IMR-90 (cell line): ENCODE data around the gene C11orf86. TPM values are rescaled to one million over a fixed set of nuclear protein-coding genes. Genes with fewer than 3 reads are reported as not detected.
A peak's percentile ranks its signal among the peaks of the same experiment; 100 is the strongest.

Experiments
- ATAC-seq: fragments of 200-7000 bp; cut with Tn5 transposase; 2 replicates; pipeline ENCODE4 v1.9.1; 2020; ENCODE audit warnings: low read depth, mild to moderate bottlenecking, moderate library complexity
- BruUV-seq: library from RNA; stranded (reverse); fragments of 400-500 nt; replicated peaks from 2 replicates; lab custom pipeline; 2021; lab: Mats Ljungman, UMichigan
- CTCF ChIA-PET: fragments of 300-600 bp; formaldehyde crosslinking; extraction: SDS; loops from one replicate; lab custom pipeline; 2021; ENCODE audit warnings: antibody characterized with exemption; lab: Yijun Ruan, JAX
- POLR2A ChIA-PET: fragments of 300-600 bp; sonication (Branson Sonifier 250); formaldehyde crosslinking; loops from one replicate; lab custom pipeline; 2022; ENCODE audit warnings: antibody characterized with exemption; ENCODE audit not compliant: unreplicated experiment; lab: Charles Lee
- DNase-seq: peaks from one replicate; pipeline ENCODE4 v3.0.0; 2013
- H2AFZ ChIP-seq: replicated peaks from 2 replicates; pipeline ENCODE3; 2013; ENCODE audit warnings: low read length, mild to moderate bottlenecking; ENCODE audit not compliant: poor library complexity
- H2AK5ac ChIP-seq: 2 replicates; pipeline ENCODE4 v1.6.1; 2013; ENCODE audit warnings: low read depth, low read length, inconsistent platforms
- H2AK9ac ChIP-seq: replicated peaks from 2 replicates; pipeline ENCODE3; 2013; ENCODE audit warnings: mild to moderate bottlenecking, low read depth, low read length, moderate library complexity; ENCODE audit not compliant: poor library complexity
- H2BK120ac ChIP-seq: 2 replicates; pipeline ENCODE4 v1.6.1; 2013; ENCODE audit warnings: low read depth, low read length, inconsistent platforms
- H2BK15ac ChIP-seq: 3 replicates; pipeline ENCODE4 v1.6.1; 2013; ENCODE audit warnings: low read depth, low read length, inconsistent platforms
- H2BK20ac ChIP-seq: 2 replicates; pipeline ENCODE4 v1.6.1; 2013; ENCODE audit warnings: low read depth, mild to moderate bottlenecking, inconsistent platforms, low read length, moderate library complexity
- H2BK5ac ChIP-seq: 2 replicates; pipeline ENCODE4 v1.6.1; 2013; ENCODE audit warnings: mild to moderate bottlenecking, low read depth, low read length, inconsistent platforms; ENCODE audit not compliant: poor library complexity, severe bottlenecking
- H3K14ac ChIP-seq: replicated peaks from 2 replicates; pipeline ENCODE4 v1.6.1; 2013; ENCODE audit warnings: low read depth, low read length, inconsistent platforms
- H3K18ac ChIP-seq: 2 replicates; pipeline ENCODE4 v1.6.1; 2013; ENCODE audit warnings: low read depth, low read length, control low read depth
- H3K23ac ChIP-seq: 2 replicates; pipeline ENCODE4 v1.6.1; 2013; ENCODE audit warnings: low read depth, low read length, inconsistent platforms
- H3K27ac ChIP-seq: 2 replicates; pipeline ENCODE4 v1.5.1; 2013; ENCODE audit warnings: mild to moderate bottlenecking, control low read depth, low read length; ENCODE audit not compliant: insufficient read depth
- H3K27me3 ChIP-seq: 2 replicates; pipeline ENCODE4 v1.6.1; 2013; ENCODE audit warnings: low read length; ENCODE audit not compliant: control insufficient read depth, insufficient read depth
- H3K36me3 ChIP-seq: 2 replicates; pipeline ENCODE4 v1.6.1; 2013; ENCODE audit warnings: low read length, mixed read lengths; ENCODE audit not compliant: control insufficient read depth, insufficient read depth
- H3K4ac ChIP-seq: 2 replicates; pipeline ENCODE4 v1.6.1; 2013; ENCODE audit warnings: low read depth, low read length, inconsistent platforms
- H3K4me1 ChIP-seq: 2 replicates; pipeline ENCODE4 v1.6.1; 2013; ENCODE audit warnings: low read length, mixed read lengths; ENCODE audit not compliant: control insufficient read depth, insufficient read depth
- H3K4me2 ChIP-seq: 2 replicates; pipeline ENCODE4 v1.6.1; 2013; ENCODE audit warnings: low read depth, mild to moderate bottlenecking, control low read depth, low read length, moderate library complexity
- H3K4me3 ChIP-seq: 2 replicates; pipeline ENCODE4 v1.5.1; 2013; ENCODE audit warnings: low read depth, mild to moderate bottlenecking, control low read depth, low read length, moderate library complexity; ENCODE audit not compliant: insufficient read depth
- H3K56ac ChIP-seq: 2 replicates; pipeline ENCODE4 v1.6.1; 2013; ENCODE audit warnings: low read length, inconsistent platforms; ENCODE audit not compliant: insufficient read depth; ENCODE audit errors: extremely low read depth
- H3K79me1 ChIP-seq, 2 experiments: 2 replicates each; pipeline ENCODE4 v1.6.1; 2013; ENCODE audit warnings: low read length in 2 of 2, inconsistent platforms in 1 of 2, low read depth in 1 of 2
- H3K9ac ChIP-seq: 2 replicates; pipeline ENCODE4 v1.6.1; 2013; ENCODE audit warnings: low read depth, low read length, control low read depth
- H3K9me1 ChIP-seq: 2 replicates; pipeline ENCODE4 v1.6.1; 2013; ENCODE audit warnings: low read length, inconsistent platforms; ENCODE audit not compliant: insufficient read depth
- H3K9me3 ChIP-seq: 2 replicates; pipeline ENCODE4 v1.6.1; 2013; ENCODE audit warnings: low read length; ENCODE audit not compliant: control insufficient read depth, insufficient read depth
- H4K20me1 ChIP-seq: 2 replicates; pipeline ENCODE4 v1.6.1; 2013; ENCODE audit warnings: low read length, inconsistent platforms; ENCODE audit not compliant: insufficient read depth
- H4K5ac ChIP-seq: 2 replicates; pipeline ENCODE4 v1.6.1; 2013; ENCODE audit warnings: mild to moderate bottlenecking, low read depth, low read length, control low read depth
- H4K8ac ChIP-seq, 2 experiments: 2 replicates each; pipeline ENCODE4 v1.6.1; 2013; ENCODE audit warnings: low read depth in 2 of 2, low read length in 2 of 2, control low read depth in 1 of 2, inconsistent platforms in 1 of 2
- H4K91ac ChIP-seq: 2 replicates; pipeline ENCODE4 v1.6.1; 2013; ENCODE audit warnings: low read depth, low read length, inconsistent platforms; ENCODE audit not compliant: insufficient read depth
- CHD1 ChIP-seq: IDR thresholded peaks from 2 replicates; pipeline ENCODE4 v1.6.1; 2012; ENCODE audit warnings: low read depth, low read length, improper control_type of control experiment
- POLR2A ChIP-seq: IDR thresholded peaks from 2 replicates; pipeline ENCODE4 v1.6.1; 2012; ENCODE audit warnings: mild to moderate bottlenecking, low read depth, low read length
- RAD21 ChIP-seq: IDR thresholded peaks from 2 replicates; pipeline ENCODE4 v1.6.1; 2012; ENCODE audit warnings: low read length, improper control_type of control experiment
- RFX5 ChIP-seq: IDR thresholded peaks from 2 replicates; pipeline ENCODE4 v1.8.0; 2012; ENCODE audit warnings: low read depth, mild to moderate bottlenecking, low read length, moderate library complexity
- WGBS, 2 experiments: methylation state at CpG; one replicate each; pipeline versions ENCODE4 v1.1.5 to v1.1.7; 2013; ENCODE audit warnings: missing lambda C conversion rate in 2 of 2; ENCODE audit not compliant: insufficient read length in 1 of 2; ENCODE audit errors: extremely low coverage in 2 of 2; 5-methylcytosine and 5-hydroxymethylcytosine counted together
- dilution Hi-C: fragments of 300-500 bp; cut with HindIII; formaldehyde crosslinking; loops from one replicate; pipeline ENCODE4 v1.14.3; 2018; ENCODE audit warnings: low sequenced_read_pairs; ENCODE audit not compliant: unreplicated experiment
- in situ Hi-C: fragments of 300-500 bp; cut with MboI; formaldehyde crosslinking; loops from 3 replicates; pipeline ENCODE4 v1.14.3; 2019; ENCODE audit warnings: low sequenced_read_pairs, inconsistent platforms, mixed read lengths
- intact Hi-C: fragments of 100-400 bp; cut with micrococcal nuclease; formaldehyde crosslinking; loops from 2 replicates; pipeline ENCODE4 v1.10.0; 2022
- polyA plus RNA-seq, 3 experiments: library from polyadenylated mRNA; depleted of rRNA; stranded (reverse); fragments of >200 nt; gene quantifications; 2 replicates each; pipeline ENCODE4 v1.2.3, GENCODE V29; 2012; ENCODE audit warnings: low replicate concordance in 1 of 3
- total RNA-seq: library from RNA; depleted of rRNA; stranded (reverse); fragments of >200 nt; gene quantifications from 2 replicates; pipeline ENCODE4 v1.2.3, GENCODE V29; 2012
- TF ChIP-seq, protein P1 (sequence below): conservative IDR thresholded peaks from 2 replicates; pipeline ENCODE4 v1.5.1; 2012; ENCODE audit warnings: mild to moderate bottlenecking, low read depth, low read length, improper control_type of control experiment
- TF ChIP-seq, protein P2 (sequence below): fragments of 150-350 bp; IDR thresholded peaks from 2 replicates; pipeline ENCODE4 v1.6.1; 2017; ENCODE audit warnings: mild to moderate bottlenecking, antibody characterized with exemption, low read length, low read depth

Gene C11orf86
- total and polyA plus RNA-seq, 2 of the 4 experiments (the other 2 are of a cell fraction): not detected

DNA sequence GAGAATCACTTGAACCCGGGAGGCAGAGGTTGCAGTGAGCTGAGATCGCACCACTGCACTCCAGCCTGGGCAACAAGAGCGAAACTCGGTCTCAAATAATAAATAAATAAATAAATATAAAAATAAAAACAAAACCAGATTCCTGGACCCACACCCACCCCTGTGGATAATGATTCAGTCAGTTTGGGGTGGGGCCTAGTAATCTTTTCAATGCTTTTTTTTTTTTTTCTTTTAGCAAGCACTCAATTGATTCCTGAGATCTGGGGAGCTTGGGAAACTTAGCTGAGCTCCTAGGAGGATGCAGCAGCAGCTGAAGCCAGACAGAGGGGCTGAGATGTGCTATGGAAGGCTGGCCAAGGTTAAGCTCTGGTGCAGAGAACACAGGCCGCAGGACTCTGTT lies 12.3 kb upstream of the C11orf86 start:
- no peaks in the 10 kb centered on the region for H4K20me1 ChIP-seq
- no CpG with 5 or more reads among the region's 5 CpGs for WGBS, 2 experiments
- H3K4me1 ChIP-seq: peaks cover 7% of the 10 kb centered on the region
- intact Hi-C loops (no loop called here), dilution Hi-C loops (no loop called here), in situ Hi-C loops (no loop called here)
- no peak overlapping the region for H4K5ac ChIP-seq
- no peak overlapping the region for H3K14ac ChIP-seq
- no peak overlapping the region for H3K4me3 ChIP-seq
- no peaks in the 10 kb centered on the region for H3K27me3 ChIP-seq
- ChIA-PET CTCF (no interaction called here), POLR2A (interaction anchor here (0.7 kb wide), 1 partner anchor 102 kb away, joined by 4 read pairs; no protein-coding TSS in a partner anchor)
- H2BK20ac ChIP-seq: no peak overlapping the region
- no peak overlapping the region for H4K91ac ChIP-seq
- no peak for ATAC-seq
- H3K18ac ChIP-seq: no peak overlapping the region
- H2BK120ac ChIP-seq: no peak overlapping the region
- DNase-seq: no peak
- no peak overlapping the region; the same call in 1 of the 2 replicates for H3K4ac ChIP-seq
- no TSS peak for BruUV-seq
- no peaks in the 10 kb centered on the region for H3K36me3 ChIP-seq
- no peak overlapping the region for H3K27ac ChIP-seq
- H3K9me3 ChIP-seq: no peaks in the 10 kb centered on the region
- H3K9me1 ChIP-seq: peaks cover 8% of the 10 kb centered on the region
- H2BK15ac ChIP-seq: 0 out of 3 replicates have a peak overlapping the region, but pooled peaks have one; percentile 13
- peaks cover 0 to under 1% of the 10 kb centered on the region in 2 experiments; a peak in 1 of 4 replicates for H3K79me1 ChIP-seq
- H3K23ac ChIP-seq: no peak overlapping the region
- H2AFZ ChIP-seq: no peak overlapping the region
- no peak overlapping the region for H2BK5ac ChIP-seq
- no peak overlapping the region for H3K9ac ChIP-seq
- H2AK5ac ChIP-seq: no peak overlapping the region
- H2AK9ac ChIP-seq: no peak overlapping the region
- no peak overlapping the region for H3K4me2 ChIP-seq
- H3K56ac ChIP-seq: no peak overlapping the region
- no peak overlapping the region for H4K8ac ChIP-seq
- TF ChIP-seq CHD1: no peak
- TF ChIP-seq, protein P1, sequence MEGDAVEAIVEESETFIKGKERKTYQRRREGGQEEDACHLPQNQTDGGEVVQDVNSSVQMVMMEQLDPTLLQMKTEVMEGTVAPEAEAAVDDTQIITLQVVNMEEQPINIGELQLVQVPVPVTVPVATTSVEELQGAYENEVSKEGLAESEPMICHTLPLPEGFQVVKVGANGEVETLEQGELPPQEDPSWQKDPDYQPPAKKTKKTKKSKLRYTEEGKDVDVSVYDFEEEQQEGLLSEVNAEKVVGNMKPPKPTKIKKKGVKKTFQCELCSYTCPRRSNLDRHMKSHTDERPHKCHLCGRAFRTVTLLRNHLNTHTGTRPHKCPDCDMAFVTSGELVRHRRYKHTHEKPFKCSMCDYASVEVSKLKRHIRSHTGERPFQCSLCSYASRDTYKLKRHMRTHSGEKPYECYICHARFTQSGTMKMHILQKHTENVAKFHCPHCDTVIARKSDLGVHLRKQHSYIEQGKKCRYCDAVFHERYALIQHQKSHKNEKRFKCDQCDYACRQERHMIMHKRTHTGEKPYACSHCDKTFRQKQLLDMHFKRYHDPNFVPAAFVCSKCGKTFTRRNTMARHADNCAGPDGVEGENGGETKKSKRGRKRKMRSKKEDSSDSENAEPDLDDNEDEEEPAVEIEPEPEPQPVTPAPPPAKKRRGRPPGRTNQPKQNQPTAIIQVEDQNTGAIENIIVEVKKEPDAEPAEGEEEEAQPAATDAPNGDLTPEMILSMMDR: no peak
- no peak for TF ChIP-seq RFX5
- no peak for TF ChIP-seq RAD21
- TF ChIP-seq, protein P2, sequence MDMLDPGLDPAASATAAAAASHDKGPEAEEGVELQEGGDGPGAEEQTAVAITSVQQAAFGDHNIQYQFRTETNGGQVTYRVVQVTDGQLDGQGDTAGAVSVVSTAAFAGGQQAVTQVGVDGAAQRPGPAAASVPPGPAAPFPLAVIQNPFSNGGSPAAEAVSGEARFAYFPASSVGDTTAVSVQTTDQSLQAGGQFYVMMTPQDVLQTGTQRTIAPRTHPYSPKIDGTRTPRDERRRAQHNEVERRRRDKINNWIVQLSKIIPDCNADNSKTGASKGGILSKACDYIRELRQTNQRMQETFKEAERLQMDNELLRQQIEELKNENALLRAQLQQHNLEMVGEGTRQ: no peak
- TF ChIP-seq POLR2A: no peak
